ENCODE measurements around the gene ELF1.
"Not testable (repeated sequence)": the region's sequence is repeated elsewhere in the genome, so short reads cannot be mapped to it uniquely, and the experiment has no call there.

DNA sequence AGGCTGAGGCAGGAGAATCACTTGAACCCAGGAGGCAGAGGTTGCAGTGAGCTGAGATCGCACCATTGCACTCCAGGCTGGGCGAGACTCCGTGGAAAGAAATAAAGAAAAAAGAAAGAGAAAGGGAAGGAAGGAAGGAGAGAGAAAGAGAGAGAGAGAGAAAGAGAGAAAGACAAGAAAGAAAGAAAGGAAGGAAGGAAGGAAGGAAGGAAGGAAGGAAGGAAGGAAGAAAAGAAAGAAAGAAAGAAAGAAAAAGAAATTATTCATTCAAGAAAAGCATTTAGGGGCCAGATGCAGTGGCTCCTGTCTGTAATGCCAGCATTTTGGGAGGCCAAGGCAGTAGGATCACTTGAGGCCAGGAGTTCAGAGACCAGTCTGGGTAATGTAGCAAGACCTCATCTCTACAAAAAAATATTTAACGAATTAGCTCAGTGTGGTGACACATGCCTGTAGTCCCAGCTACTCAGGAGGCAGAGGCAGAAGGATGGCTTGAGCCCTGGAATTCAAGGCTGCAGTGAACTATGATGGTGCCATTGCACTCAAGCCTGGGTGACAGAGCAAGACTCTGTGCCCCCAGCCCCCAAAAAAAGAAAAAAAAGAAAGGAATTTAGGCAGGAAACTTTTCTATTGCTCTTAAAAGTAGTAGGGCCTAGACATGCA lies 109.4 kb downstream of the ELF1 start:
- TF ChIP-seq, protein P1, sequence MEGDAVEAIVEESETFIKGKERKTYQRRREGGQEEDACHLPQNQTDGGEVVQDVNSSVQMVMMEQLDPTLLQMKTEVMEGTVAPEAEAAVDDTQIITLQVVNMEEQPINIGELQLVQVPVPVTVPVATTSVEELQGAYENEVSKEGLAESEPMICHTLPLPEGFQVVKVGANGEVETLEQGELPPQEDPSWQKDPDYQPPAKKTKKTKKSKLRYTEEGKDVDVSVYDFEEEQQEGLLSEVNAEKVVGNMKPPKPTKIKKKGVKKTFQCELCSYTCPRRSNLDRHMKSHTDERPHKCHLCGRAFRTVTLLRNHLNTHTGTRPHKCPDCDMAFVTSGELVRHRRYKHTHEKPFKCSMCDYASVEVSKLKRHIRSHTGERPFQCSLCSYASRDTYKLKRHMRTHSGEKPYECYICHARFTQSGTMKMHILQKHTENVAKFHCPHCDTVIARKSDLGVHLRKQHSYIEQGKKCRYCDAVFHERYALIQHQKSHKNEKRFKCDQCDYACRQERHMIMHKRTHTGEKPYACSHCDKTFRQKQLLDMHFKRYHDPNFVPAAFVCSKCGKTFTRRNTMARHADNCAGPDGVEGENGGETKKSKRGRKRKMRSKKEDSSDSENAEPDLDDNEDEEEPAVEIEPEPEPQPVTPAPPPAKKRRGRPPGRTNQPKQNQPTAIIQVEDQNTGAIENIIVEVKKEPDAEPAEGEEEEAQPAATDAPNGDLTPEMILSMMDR (IDR thresholded peaks at IDR 0.05; ENCODE audit: insufficient read depth, low read length, poor library complexity, severe bottlenecking): not testable (repeated sequence)
- TF ChIP-seq EZH2phosphoT487 (conservative IDR thresholded peaks at IDR 0.05; ENCODE audit: low read length): not testable (repeated sequence)

Measured in SU-DHL-6 (cell line).